Caco-2 (cell line): ENCODE measurements around the gene C17orf50. TPM values are rescaled to one million over a fixed set of nuclear protein-coding genes. Genes with fewer than 3 reads are reported as not detected.
A peak's percentile ranks its signal among the peaks of the same experiment; 100 is the strongest.
"Not testable (repeated sequence)": the region's sequence is repeated elsewhere in the genome, so short reads cannot be mapped to it uniquely, and the experiment has no call there.

Experiments
- BruUV-seq: library from RNA; stranded (reverse); fragments of 400-500 nt; replicated peaks from 2 replicates; lab custom pipeline; 2021; lab: Mats Ljungman, UMichigan
- CTCF ChIA-PET: fragments of 300-600 bp; sonication (Branson Sonifier 250); formaldehyde crosslinking; loops from one replicate; lab custom pipeline; 2022; ENCODE audit warnings: antibody characterized with exemption; lab: Charles Lee
- POLR2A ChIA-PET: fragments of 300-600 bp; sonication (Branson Sonifier 250); formaldehyde crosslinking; loops from one replicate; lab custom pipeline; 2022; ENCODE audit warnings: antibody characterized with exemption; lab: Charles Lee
- DNase-seq, 2 experiments: peaks; one replicate each; pipeline versions ENCODE4 v3.0.0 to v3.0.0-alpha.2; 2020 to 2022
- H3K27me3 ChIP-seq: replicated peaks from 2 replicates; pipeline ENCODE4 v1.6.0; 2011; ENCODE audit warnings: low read length; ENCODE audit not compliant: control insufficient read depth, insufficient read depth
- H3K36me3 ChIP-seq: 2 replicates; pipeline ENCODE4 v1.5.1; 2011; ENCODE audit warnings: low read length; ENCODE audit not compliant: control insufficient read depth, insufficient read depth
- H3K4me1 ChIP-seq: fragments of 250-450 bp; sonication (Bioruptor Pico); 2 replicates; pipeline ENCODE4 v1.5.1; 2020; ENCODE audit warnings: mild to moderate bottlenecking
- H3K4me3 ChIP-seq: 2 replicates; pipeline ENCODE4 v1.5.1; 2011; ENCODE audit warnings: low read depth, mild to moderate bottlenecking, control low read depth, low read length
- H3K9me3 ChIP-seq: fragments of 250-450 bp; sonication (Bioruptor Pico); 2 replicates; pipeline ENCODE4 v1.5.1; 2020; ENCODE audit warnings: mild to moderate bottlenecking, moderate library complexity
- H3K27ac Mint-ChIP-seq: one replicate; pipeline ENCODE4 v1.8.0; 2022; ENCODE audit warnings: mixed read lengths; ENCODE audit not compliant: unreplicated experiment
- H3K27me3 Mint-ChIP-seq: one replicate; pipeline ENCODE4 v1.8.0; 2022; ENCODE audit warnings: mixed read lengths; ENCODE audit not compliant: insufficient read depth, unreplicated experiment
- H3K36me3 Mint-ChIP-seq: one replicate; pipeline ENCODE4 v1.8.0; 2022; ENCODE audit warnings: mild to moderate bottlenecking, mixed read lengths; ENCODE audit not compliant: insufficient read depth, unreplicated experiment
- H3K4me1 Mint-ChIP-seq: one replicate; pipeline ENCODE4 v1.8.0; 2022; ENCODE audit warnings: low read depth, mixed read lengths; ENCODE audit not compliant: unreplicated experiment
- H3K4me3 Mint-ChIP-seq: one replicate; pipeline ENCODE4 v1.8.0; 2022; ENCODE audit warnings: mild to moderate bottlenecking, moderate library complexity, mixed read lengths; ENCODE audit not compliant: unreplicated experiment
- H3K9me3 Mint-ChIP-seq: one replicate; pipeline ENCODE4 v1.8.0; 2022; ENCODE audit warnings: mixed read lengths; ENCODE audit not compliant: unreplicated experiment
- intact Hi-C: fragments of 100-400 bp; cut with micrococcal nuclease; formaldehyde crosslinking; loops from one replicate; pipeline ENCODE4 v1.10.0; 2022; ENCODE audit not compliant: unreplicated experiment
- total RNA-seq: library from RNA; stranded (reverse); gene quantifications from 2 replicates; pipeline ENCODE4 v1.2.3, GENCODE V29; 2022
- TF ChIP-seq, protein P1 (sequence below), 2 experiments: fragments of 200-600 bp in 1 of 2; IDR thresholded peaks; 1 replicate in 1 of 2; 2 replicates in 1 of 2; pipeline versions ENCODE4 v1.5.1 to v1.8.0; 2011 to 2022; ENCODE audit warnings: antibody characterized with exemption in 1 of 2, control low read depth in 1 of 2, inconsistent platforms in 1 of 2, low read depth in 1 of 2, low read length in 1 of 2, mild to moderate bottlenecking in 1 of 2, moderate library complexity in 1 of 2; ENCODE audit not compliant: insufficient read depth in 1 of 2, severe bottlenecking in 1 of 2, unreplicated experiment in 1 of 2

The C17orf50 gene
- total RNA-seq, 1 experiment from 2014 or later, result not detected

DNA sequence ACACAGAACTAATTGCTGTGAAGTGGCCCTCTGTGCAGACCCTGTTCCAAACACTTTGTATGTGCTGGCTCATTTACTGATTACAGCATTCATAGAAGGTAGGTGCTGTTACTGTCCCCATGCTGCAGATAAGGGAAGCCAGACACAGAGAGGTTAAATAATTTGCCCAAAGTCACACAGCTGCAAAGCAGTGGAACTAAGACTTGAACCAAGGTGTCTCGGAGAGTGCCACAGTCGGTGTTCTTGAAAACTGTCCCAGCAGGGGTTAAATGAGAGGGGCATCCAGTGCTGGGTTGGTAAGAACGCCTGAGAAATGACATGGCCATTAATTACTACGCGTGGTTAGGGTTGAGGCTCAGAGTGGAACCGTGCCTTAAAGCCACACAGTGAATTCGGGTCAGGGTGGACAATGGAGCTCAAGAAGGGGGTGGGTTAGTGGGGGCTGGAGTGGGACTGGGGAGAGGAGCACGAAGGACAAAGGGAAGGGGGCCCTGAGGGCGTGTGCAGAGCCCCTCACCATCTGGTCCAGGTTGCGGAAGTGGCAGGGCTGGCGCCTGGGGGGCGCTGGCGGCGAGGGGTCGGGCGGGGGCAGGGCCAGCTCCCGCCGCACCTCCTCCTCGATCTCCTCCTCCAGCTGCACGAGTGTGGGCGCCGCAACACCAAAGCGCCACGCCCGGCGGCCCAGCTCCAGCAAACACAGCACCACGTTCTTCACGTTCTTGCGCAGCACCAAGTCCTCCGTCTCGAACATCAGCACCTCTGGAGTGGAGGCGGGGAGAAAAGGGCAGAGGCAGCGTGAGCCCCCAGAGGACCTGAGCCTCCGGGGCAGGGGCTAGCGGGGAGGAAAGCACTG is 10.9 kb upstream of the C17orf50 start:
- Mint-ChIP-seq H3K27me3 (peaks cover 6% of the 10 kb centered on the region), H3K4me3 (peak overlapping the region; percentile 59), H3K36me3 (no peaks in the 10 kb centered on the region), H3K4me1 (peaks cover 6% of the 10 kb centered on the region), H3K27ac (no peak overlapping the region), H3K9me3 (no peaks in the 10 kb centered on the region)
- DNase-seq, result no peak
- no TSS peak for BruUV-seq
- H3K36me3 ChIP-seq, result no peaks in the 10 kb centered on the region
- ChIA-PET CTCF (interaction anchor here (1.0 to 3.2 kb wide), 3 partner anchors 14 to 59 kb away, joined by 3 to 26 read pairs (median 3); partner anchors contain the start of gene TAF15), POLR2A (interaction anchor here (0.6 kb wide), 1 partner anchor 32 kb away, joined by 7 read pairs; no protein-coding TSS in a partner anchor)
- no peaks in the 10 kb centered on the region for H3K27me3 ChIP-seq
- H3K9me3 ChIP-seq, result no peaks in the 10 kb centered on the region
- TF ChIP-seq, protein P1, sequence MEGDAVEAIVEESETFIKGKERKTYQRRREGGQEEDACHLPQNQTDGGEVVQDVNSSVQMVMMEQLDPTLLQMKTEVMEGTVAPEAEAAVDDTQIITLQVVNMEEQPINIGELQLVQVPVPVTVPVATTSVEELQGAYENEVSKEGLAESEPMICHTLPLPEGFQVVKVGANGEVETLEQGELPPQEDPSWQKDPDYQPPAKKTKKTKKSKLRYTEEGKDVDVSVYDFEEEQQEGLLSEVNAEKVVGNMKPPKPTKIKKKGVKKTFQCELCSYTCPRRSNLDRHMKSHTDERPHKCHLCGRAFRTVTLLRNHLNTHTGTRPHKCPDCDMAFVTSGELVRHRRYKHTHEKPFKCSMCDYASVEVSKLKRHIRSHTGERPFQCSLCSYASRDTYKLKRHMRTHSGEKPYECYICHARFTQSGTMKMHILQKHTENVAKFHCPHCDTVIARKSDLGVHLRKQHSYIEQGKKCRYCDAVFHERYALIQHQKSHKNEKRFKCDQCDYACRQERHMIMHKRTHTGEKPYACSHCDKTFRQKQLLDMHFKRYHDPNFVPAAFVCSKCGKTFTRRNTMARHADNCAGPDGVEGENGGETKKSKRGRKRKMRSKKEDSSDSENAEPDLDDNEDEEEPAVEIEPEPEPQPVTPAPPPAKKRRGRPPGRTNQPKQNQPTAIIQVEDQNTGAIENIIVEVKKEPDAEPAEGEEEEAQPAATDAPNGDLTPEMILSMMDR (IDR thresholded peaks at IDR 0.05; ENCODE audit: insufficient read depth in 1 of 2, low read depth in 1 of 2, low read length in 1 of 2, severe bottlenecking in 1 of 2, unreplicated experiment in 1 of 2), result no peak
- H3K4me1 ChIP-seq, result peaks cover 4% of the 10 kb centered on the region; the same call in 1 of the 2 replicates
- peak overlapping the region; percentile 22 for H3K4me3 ChIP-seq
- intact Hi-C loops, result loop anchor here (5.0 kb wide), 2 partner anchors 122 to 437 kb away; no protein-coding TSS in a partner anchor

DNA sequence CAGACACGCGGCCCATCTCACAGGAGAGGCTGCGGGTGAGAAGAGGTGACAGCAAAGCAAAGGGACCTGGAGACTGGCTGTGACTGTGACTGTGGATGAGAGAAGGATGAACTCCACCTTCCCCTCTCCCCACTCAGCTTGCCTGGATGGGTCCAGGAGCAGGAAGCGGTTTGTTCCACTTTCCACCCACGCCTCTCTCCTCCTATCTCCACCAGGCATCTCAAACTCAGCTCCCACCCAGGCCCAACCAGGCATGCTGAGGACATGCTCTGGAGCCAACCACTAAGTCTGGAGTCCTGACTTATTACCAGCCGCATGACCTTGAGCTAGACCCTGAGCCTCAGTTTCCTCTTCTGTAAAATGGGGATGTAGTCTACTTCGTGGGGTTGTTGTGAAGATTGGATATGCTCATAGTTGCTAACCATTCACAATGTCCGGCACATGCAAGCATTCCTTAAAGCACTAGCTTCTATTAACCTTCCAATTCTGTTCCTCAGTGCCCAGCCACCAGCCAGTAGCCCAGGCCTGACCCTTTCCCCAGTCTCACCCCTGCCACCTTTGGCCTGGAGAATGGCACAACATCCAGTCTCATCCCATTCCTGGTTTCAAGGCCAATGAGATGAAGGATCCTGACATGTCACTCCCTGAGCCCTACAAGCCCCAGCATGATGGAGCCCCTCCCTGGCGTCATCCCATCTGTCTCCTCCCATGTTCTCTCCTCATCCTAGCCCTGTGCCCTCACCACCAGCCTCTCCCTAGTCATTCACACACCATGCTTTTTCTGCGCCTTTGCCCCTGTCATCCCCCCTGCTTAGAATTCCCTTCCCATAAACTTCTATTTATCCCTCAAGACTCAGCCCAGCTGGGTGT is 9.9 kb upstream of the C17orf50 start:
- no TSS peak for BruUV-seq
- ChIA-PET POLR2A (no interaction called here), CTCF (interaction anchor here (1.0 kb wide), 1 partner anchor 13 kb away, joined by 3 read pairs; no protein-coding TSS in a partner anchor)
- peaks cover 6% of the 10 kb centered on the region for H3K4me1 Mint-ChIP-seq
- intact Hi-C loops, result no loop called here
- H3K27me3 Mint-ChIP-seq, result peaks cover 6% of the 10 kb centered on the region
- no peaks in the 10 kb centered on the region for H3K9me3 ChIP-seq
- TF ChIP-seq, protein P1 (IDR thresholded peaks at IDR 0.05; ENCODE audit: insufficient read depth in 1 of 2, low read depth in 1 of 2, low read length in 1 of 2, severe bottlenecking in 1 of 2, unreplicated experiment in 1 of 2), result no peak
- no peaks in the 10 kb centered on the region for H3K36me3 Mint-ChIP-seq
- H3K9me3 Mint-ChIP-seq, result no peaks in the 10 kb centered on the region
- no peak overlapping the region for H3K27ac Mint-ChIP-seq
- H3K4me3 Mint-ChIP-seq, result peak overlapping the region; percentile 59
- no peak for DNase-seq
- no peaks in the 10 kb centered on the region for H3K27me3 ChIP-seq
- no peaks in the 10 kb centered on the region for H3K36me3 ChIP-seq
- H3K4me3 ChIP-seq, result no peak overlapping the region
- peaks cover 4% of the 10 kb centered on the region; the same call in 1 of the 2 replicates for H3K4me1 ChIP-seq

DNA sequence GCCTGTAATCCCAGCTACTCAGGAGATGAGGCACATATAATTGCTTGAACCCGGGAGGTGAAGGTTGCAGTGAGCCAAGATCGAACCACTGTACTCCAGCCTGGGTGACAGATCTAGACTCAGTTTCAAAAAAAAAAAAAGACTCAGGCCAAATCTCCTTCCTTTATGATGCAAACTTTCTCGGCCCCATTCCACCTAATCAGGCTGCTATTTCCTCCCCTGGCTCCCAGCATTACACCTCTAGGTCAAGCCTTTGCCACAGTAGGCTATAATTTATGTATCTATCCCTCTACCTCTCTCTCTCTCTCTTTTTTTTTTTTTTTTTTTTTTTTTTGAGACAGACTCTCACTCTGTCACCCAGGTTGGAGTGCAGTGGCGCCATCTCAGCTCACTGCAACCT is 9.1 kb upstream of the C17orf50 start:
- H3K27ac Mint-ChIP-seq, H3K27me3 Mint-ChIP-seq, H3K27me3 ChIP-seq, H3K4me3 ChIP-seq, CTCF ChIA-PET, H3K4me1 Mint-ChIP-seq, POLR2A ChIA-PET, H3K36me3 ChIP-seq, H3K9me3 Mint-ChIP-seq, H3K4me1 ChIP-seq, H3K4me3 Mint-ChIP-seq, BruUV-seq, intact Hi-C loops, DNase-seq, H3K36me3 Mint-ChIP-seq, H3K9me3 ChIP-seq: not testable (repeated sequence)
